RWPE2 (cell line): ENCODE measurements around the gene BTF3.

Experiments used
- ATAC-seq: fragments of 200-7000 bp; cut with Tn5 transposase; 3 replicates; pipeline ENCODE4 v1.9.1; 2021; ENCODE audit warnings: low read depth
- DNase-seq: peaks from one replicate; pipeline ENCODE4 v3.0.0-alpha.2; 2020; ENCODE audit warnings: low spot score
- H3K27ac ChIP-seq: fragments of 450-650 bp; 2 replicates; pipeline ENCODE4 v1.5.1; 2017; ENCODE audit warnings: mild to moderate bottlenecking; ENCODE audit not compliant: poor library complexity, severe bottlenecking
- H3K27me3 ChIP-seq: fragments of 250-450 bp; sonication (Bioruptor Pico); 2 replicates; pipeline ENCODE4 v1.5.1; 2021; ENCODE audit warnings: mild to moderate bottlenecking, moderate library complexity; ENCODE audit not compliant: insufficient read depth, poor library complexity, severe bottlenecking
- H3K36me3 ChIP-seq: fragments of 250-450 bp; sonication (Bioruptor Pico); 2 replicates; pipeline ENCODE4 v1.5.1; 2020; ENCODE audit warnings: low read depth, mild to moderate bottlenecking, moderate library complexity
- H3K4me1 ChIP-seq: fragments of 250-450 bp; sonication (Bioruptor Pico); 2 replicates; pipeline ENCODE4 v1.5.1; 2021; ENCODE audit warnings: mild to moderate bottlenecking, moderate library complexity; ENCODE audit not compliant: insufficient read depth, poor library complexity, severe bottlenecking
- H3K4me3 ChIP-seq: fragments of 250-450 bp; sonication (Bioruptor Pico); 2 replicates; pipeline ENCODE4 v1.5.1; 2021; ENCODE audit warnings: mild to moderate bottlenecking, moderate library complexity; ENCODE audit not compliant: severe bottlenecking
- H3K9me3 ChIP-seq: fragments of 250-450 bp; sonication (Bioruptor Pico); 2 replicates; pipeline ENCODE4 v1.5.1; 2021; ENCODE audit warnings: mild to moderate bottlenecking, moderate library complexity; ENCODE audit not compliant: severe bottlenecking
- TF ChIP-seq, protein P1 (sequence below): fragments of 450-650 bp; IDR thresholded peaks from one replicate; pipeline ENCODE4 v1.5.1; 2017; ENCODE audit warnings: mild to moderate bottlenecking, moderate library complexity; ENCODE audit not compliant: poor library complexity, severe bottlenecking

The BTF3 gene

DNA sequence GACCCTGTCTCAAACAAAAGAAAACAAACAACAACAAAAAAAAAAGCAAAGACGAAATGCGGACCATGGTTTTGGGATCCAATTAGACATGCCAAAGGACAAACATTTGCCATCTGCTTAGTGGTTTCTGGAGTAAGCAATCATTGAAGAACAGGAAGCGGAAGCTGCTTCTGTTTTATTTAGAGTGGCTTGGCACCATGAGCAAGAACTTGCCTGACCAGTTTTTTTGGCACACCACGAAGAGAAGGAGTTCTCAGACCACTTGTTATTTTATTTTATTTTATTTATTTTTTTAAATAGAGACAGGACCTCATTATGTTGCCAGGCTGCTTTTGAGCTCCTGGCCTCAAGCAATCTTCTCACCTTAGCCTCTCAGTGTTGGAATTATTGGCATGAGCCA is 17.0 kb downstream of the BTF3 start:
- H3K36me3 ChIP-seq = no peaks in the 10 kb centered on the region
- no peak overlapping the region for H3K4me3 ChIP-seq
- no peaks in the 10 kb centered on the region for H3K27me3 ChIP-seq
- H3K27ac ChIP-seq = no peak overlapping the region
- TF ChIP-seq, protein P1, sequence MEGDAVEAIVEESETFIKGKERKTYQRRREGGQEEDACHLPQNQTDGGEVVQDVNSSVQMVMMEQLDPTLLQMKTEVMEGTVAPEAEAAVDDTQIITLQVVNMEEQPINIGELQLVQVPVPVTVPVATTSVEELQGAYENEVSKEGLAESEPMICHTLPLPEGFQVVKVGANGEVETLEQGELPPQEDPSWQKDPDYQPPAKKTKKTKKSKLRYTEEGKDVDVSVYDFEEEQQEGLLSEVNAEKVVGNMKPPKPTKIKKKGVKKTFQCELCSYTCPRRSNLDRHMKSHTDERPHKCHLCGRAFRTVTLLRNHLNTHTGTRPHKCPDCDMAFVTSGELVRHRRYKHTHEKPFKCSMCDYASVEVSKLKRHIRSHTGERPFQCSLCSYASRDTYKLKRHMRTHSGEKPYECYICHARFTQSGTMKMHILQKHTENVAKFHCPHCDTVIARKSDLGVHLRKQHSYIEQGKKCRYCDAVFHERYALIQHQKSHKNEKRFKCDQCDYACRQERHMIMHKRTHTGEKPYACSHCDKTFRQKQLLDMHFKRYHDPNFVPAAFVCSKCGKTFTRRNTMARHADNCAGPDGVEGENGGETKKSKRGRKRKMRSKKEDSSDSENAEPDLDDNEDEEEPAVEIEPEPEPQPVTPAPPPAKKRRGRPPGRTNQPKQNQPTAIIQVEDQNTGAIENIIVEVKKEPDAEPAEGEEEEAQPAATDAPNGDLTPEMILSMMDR = no peak
- no peak for ATAC-seq
- no peak for DNase-seq
- no peaks in the 10 kb centered on the region for H3K9me3 ChIP-seq
- peaks cover 10% of the 10 kb centered on the region for H3K4me1 ChIP-seq

DNA sequence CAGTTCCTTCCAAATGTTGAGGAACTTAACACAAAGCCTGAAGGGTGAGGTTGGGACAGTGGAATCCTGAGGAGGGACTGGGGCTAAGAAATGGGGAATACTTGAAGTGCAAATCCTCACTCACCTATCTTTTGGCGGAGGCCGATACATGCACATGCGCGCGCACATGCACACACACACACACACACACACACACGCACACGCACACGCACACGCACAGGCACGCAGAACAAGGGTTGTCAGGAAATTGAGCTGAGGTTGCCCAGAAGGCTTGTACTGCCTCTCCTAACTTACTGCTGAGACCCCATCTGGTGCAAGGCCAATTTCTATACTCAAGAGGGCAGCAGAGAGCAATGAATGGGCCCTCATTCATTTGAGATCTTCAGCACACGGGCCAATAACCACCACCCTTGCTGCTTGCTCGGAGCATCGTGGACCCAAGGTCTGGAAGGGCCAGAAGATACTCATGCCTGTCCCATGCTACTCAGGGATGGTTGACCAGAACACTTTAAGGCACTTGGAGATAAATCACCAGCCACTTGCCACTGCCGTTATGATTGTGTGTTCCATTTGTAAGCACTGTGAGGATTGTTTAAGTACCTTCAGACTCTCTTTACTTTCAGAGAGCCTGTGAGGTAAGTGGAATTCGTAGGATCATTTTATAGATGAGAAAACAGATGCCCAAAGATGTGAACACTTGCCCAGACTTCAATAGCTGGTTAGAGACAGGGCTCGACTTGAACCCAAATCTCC is 21.5 kb downstream of the BTF3 start:
- Histone ChIP-seq H3K9me3 (no peaks in the 10 kb centered on the region), H3K27me3 (no peaks in the 10 kb centered on the region), H3K27ac (no peak overlapping the region), H3K36me3 (no peaks in the 10 kb centered on the region), H3K4me1 (peaks cover 10% of the 10 kb centered on the region), H3K4me3 (no peak overlapping the region)
- ATAC-seq (peak; percentile 96), DNase-seq (no peak)
- TF ChIP-seq, protein P1 = peak; percentile 96

DNA sequence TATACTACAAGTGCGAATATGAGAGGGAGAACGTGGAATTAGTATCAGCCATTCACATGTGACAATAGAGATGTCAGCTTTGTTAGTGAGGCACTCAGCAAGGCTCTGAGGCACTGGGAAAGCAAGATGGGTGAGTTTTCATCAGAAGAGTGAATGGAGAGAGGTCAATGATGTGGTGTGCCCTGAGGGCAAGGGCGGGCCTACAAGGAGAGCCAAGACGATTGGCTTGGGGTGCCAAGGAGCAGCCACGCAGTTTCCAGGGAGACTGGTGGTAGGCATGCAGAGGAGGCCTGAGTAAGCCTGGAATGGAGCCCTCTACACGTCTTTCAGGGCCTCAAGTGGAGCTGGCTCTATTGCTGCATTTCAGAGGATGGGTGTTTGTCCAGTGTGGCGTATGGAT is 24.7 kb downstream of the BTF3 start:
- H3K9me3 ChIP-seq = no peaks in the 10 kb centered on the region
- H3K36me3 ChIP-seq = no peaks in the 10 kb centered on the region
- H3K27me3 ChIP-seq = no peaks in the 10 kb centered on the region
- H3K4me1 ChIP-seq = no peaks in the 10 kb centered on the region
- DNase-seq = no peak
- H3K4me3 ChIP-seq = no peak overlapping the region
- no peak overlapping the region for H3K27ac ChIP-seq
- no peak for ATAC-seq
- TF ChIP-seq, protein P1 = no peak

DNA sequence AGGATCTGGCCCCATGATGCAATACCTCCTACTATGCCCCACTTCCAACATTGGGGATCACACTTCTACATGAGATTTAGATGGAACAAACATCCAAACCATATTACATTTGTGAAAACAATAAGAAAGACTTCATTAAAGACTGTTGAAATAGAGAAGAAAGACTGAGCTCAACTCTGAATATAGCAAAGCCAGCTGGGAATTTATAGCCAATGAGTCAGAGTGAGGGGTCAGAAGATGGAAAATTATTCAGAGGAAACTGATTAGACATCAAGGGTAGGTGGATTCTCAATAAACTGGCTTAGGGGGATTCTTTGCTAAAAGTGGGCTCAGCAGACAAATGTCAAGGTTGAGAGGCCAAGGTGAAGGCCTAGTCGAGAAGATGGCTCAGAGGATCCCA is 25.6 kb downstream of the BTF3 start:
- Histone ChIP-seq H3K4me1 (no peaks in the 10 kb centered on the region), H3K36me3 (no peaks in the 10 kb centered on the region), H3K9me3 (no peaks in the 10 kb centered on the region), H3K4me3 (no peak overlapping the region), H3K27ac (no peak overlapping the region), H3K27me3 (no peaks in the 10 kb centered on the region)
- ATAC-seq = no peak
- no peak for DNase-seq
- TF ChIP-seq, protein P1 = no peak

DNA sequence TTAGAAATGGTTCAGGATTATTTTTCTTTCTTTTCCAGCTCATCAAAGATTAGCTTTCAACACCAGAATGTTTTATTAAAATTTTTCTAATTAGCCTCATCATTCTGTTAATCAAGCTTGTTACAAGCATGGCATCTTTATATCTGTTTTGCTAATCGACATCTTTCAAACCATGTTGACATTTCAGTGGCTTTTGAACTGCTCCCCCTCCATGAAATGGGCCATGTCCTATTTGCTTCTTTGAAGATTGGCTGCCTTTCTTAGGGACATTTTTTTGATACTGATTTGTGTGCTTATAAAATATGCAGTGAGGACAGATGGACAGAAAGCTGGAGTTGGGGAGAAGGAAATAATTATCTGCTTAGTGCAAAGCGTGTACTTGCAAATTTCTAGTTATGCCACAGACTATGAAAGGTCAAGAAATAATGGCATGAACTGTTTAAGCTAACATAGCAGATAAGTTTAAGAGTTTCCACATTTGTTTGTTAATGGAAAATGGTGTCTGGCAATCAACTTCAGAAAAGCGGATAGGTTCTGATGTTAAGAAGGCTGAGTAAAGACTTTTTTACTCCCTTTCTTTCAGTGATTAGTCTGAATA is 27.5 kb downstream of the BTF3 start:
- H3K4me3 ChIP-seq = no peak overlapping the region
- no peak overlapping the region for H3K27ac ChIP-seq
- H3K27me3 ChIP-seq = no peaks in the 10 kb centered on the region
- H3K9me3 ChIP-seq = no peaks in the 10 kb centered on the region
- DNase-seq (no peak), ATAC-seq (no peak)
- TF ChIP-seq, protein P1 = no peak
- H3K36me3 ChIP-seq = no peaks in the 10 kb centered on the region
- no peaks in the 10 kb centered on the region for H3K4me1 ChIP-seq
